Lower leg skin (tissue), 3 donors: ENCODE data around the gene CADM1.

Experiments used
- CTCF ChIP-seq, 3 donors: fragments of 450-650 bp; IDR thresholded peaks; one replicate each; pipeline ENCODE4 v1.5.1; 2016; ENCODE audit warnings: antibody characterized with exemption in 3 of 3, mild to moderate bottlenecking in 3 of 3, moderate library complexity in 2 of 3
- POLR2A ChIP-seq, 2 donors: fragments of 450-650 bp; IDR thresholded peaks; one replicate each; pipeline ENCODE4 v1.6.1; 2016 to 2017; ENCODE audit warnings: antibody characterized with exemption in 2 of 2, mild to moderate bottlenecking in 1 of 2, moderate library complexity in 1 of 2

- TF ChIP-seq CTCF (IDR thresholded peaks at IDR 0.05) (no peak), POLR2A (IDR thresholded peaks at IDR 0.05) (no peak)
Observed at GRCh38 chr11:115133475-115134209, 370.6 kb downstream of the CADM1 start.
